Testis (tissue), 2 donors: ENCODE measurements around the gene CLMN.

Experiments used
- POLR2A ChIP-seq: fragments of 450-650 bp; IDR thresholded peaks from one replicate; pipeline ENCODE4 v1.6.1; 2017; ENCODE audit warnings: antibody characterized with exemption, mild to moderate bottlenecking, moderate library complexity
- TF ChIP-seq, protein P1 (sequence below), 3 experiments: fragments of 450-650 bp in 2 of 3; fragments of 200-600 bp in 1 of 3; sonication (generic) in 1 of 3; IDR thresholded peaks; one replicate each; pipeline ENCODE4 v1.5.1; 2016 to 2019; ENCODE audit warnings: antibody characterized with exemption in 3 of 3, mild to moderate bottlenecking in 2 of 3, moderate library complexity in 1 of 3

DNA sequence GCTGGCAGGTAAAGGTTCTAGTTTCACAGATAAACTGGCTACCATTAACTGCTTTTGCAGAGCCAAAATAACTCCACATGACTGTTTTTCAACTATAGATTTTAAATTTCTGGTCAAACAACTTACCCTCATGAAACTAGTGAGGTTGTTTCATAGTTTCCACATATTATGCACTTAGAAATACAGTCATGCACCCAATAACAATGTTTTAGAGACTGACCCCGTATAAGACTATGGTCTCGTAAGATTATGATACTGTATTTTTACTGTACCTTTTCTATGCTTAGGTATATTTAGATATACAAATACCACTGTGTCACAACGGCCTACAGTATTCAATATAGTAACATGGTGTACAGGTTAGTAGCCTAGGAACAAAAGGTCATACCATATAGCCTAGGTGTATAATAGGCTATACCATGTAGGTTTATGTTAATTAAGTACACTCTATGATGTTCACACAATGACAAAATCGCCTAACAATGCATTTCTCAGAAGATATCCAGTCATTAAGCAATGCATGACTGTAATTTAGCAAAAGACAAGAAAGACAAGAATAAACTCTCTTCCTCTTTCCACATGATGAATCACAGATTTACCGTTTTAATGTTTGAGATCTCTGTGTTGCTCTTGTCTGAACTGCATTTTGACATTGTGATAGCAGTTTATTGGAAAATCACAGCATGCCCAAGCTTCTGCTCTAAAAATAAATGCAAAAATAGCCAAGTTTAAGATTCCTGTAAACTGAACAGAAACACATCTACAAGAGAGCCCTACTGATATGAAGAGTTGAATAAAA lies 179.4 kb downstream of the CLMN start:
- no peak for TF ChIP-seq POLR2A
- TF ChIP-seq, protein P1, sequence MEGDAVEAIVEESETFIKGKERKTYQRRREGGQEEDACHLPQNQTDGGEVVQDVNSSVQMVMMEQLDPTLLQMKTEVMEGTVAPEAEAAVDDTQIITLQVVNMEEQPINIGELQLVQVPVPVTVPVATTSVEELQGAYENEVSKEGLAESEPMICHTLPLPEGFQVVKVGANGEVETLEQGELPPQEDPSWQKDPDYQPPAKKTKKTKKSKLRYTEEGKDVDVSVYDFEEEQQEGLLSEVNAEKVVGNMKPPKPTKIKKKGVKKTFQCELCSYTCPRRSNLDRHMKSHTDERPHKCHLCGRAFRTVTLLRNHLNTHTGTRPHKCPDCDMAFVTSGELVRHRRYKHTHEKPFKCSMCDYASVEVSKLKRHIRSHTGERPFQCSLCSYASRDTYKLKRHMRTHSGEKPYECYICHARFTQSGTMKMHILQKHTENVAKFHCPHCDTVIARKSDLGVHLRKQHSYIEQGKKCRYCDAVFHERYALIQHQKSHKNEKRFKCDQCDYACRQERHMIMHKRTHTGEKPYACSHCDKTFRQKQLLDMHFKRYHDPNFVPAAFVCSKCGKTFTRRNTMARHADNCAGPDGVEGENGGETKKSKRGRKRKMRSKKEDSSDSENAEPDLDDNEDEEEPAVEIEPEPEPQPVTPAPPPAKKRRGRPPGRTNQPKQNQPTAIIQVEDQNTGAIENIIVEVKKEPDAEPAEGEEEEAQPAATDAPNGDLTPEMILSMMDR (IDR thresholded peaks at IDR 0.05) = no peak
